Activated CD4-positive, alpha-beta T cell treated with anti-CD3 and anti-CD28 coated beads, Interleukin-2, amount 50 U/mL, for 1 hour (primary cell): ENCODE measurements around the gene CIART.
"Not testable (repeated sequence)": the region's sequence is repeated elsewhere in the genome, so short reads cannot be mapped to it uniquely, and the experiment has no call there.

ENCODE experiments used
- DNase-seq: peaks from one replicate; pipeline ENCODE4 v3.0.0-alpha.2; 2020

The CIART gene

GRCh38 chr1:150262388-150263320 is 19.7 kb upstream of the CIART start:
- no peak for DNase-seq

- no peak for DNase-seq
Measured at GRCh38 chr1:150263549-150263948, 18.8 kb upstream of the CIART start.

GRCh38 chr1:150267896-150268295 is 14.5 kb upstream of the CIART start:
- no peak for DNase-seq

DNA sequence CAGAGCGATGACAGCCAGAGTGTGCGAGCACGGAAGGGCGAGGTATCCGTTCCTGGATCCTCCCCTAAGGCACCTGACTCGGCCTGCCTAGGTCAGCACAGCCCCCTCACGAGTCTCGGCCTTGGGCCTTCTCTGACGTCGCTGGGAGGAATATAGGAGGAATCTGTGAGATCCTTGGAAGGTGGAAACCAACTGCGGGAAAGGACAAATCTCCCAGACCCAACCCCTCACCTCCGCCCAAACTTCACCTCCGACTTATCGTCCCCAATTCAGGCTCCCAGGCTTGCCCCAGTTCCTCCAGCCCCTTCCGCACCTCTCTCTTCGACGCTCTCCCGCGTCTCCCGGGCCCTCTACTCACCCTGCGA is 14.0 kb upstream of the CIART start:
- peak; percentile 45 for DNase-seq

DNA sequence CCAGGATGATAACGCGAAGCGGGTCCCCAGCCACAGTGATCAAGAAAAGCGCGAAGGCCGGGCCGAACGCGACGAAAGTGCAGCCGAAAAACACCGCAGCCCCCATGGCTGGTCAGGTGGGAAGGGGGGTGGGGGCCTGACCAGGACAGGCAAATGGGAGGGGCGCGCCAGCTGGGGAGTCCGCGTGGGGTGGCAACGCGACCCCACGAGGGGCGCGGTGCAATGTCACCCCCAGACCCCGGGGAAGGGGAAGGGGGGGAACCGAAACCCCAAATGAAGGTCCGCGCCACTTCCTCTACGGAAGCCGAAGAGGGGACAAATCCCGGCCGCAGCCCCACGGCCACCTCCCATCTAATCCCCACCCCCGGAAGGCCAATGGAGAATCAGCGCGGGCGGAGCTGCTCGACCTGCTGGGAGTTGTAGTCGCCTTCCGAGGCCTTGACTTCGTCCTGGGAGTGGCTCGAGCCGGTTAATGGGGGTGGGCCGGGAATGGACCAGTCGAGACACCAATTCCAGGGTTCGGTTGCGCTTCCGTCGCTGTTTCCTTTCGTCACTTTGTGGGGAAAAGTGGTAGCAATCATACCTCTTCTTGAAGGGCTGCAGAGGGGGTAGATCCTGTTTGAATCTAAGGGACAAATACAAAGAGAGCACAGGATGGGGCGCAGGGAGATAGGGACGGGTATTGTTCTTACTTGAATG is 13.5 kb upstream of the CIART start, which contains the start of gene APH1A:
APH1A (minus strand) TSS at position 312 of the 699 bp plus-strand sequence; CDS start at position 106, 206 bp downstream.
- DNase-seq: peak; percentile 89

DNA sequence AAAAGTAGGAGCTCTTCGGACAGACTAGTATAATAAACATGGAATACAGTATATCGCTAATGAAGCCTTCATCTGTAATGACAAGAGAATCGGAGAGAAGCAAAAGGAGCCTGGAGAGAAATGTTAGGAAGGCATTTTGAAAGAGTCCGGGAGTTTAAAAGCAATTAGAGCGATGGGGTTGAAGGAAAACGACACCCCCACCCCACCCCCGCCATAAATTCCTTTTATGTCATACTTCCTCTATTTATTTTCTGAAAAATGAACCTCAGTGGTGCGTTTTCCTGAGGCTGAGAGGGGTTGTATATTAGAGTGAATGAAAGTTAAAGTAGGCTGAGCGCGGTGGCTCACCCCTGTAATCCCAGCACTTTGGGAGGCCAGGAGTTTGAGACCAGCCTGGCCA is 12.9 kb upstream of the CIART start:
- DNase-seq: no peak

DNA sequence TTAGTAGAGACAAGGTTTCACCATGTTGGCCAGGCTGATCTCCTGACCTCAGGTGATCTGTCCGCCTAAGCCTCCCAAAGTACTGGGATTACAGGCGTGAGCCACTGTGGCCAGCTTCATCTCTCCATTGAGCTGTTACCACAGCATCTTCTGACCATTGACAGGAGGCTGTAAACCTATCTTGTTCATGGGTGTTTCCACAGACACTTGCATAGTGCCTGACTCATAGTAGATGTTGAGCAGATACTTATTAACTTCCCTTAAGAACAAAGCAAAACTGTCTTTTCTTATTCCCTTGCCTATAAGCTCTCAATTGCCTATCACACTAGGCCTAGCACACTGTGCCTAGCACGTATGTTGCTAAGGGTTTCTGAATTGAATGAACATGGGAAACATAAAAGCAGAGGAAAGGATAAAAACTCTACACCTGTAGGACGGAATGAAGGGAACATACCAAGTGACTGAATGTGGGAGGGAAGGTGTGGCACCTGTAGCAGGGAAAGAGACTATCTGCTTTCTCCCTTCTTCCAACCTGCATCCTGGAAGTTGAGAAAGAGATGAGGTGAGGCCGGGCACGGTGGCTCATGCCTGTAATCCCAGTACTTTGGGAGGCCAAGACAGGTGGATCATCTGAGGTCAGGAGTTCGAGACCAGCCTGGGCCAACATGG is 10.9 kb upstream of the CIART start:
- DNase-seq: no peak

DNA sequence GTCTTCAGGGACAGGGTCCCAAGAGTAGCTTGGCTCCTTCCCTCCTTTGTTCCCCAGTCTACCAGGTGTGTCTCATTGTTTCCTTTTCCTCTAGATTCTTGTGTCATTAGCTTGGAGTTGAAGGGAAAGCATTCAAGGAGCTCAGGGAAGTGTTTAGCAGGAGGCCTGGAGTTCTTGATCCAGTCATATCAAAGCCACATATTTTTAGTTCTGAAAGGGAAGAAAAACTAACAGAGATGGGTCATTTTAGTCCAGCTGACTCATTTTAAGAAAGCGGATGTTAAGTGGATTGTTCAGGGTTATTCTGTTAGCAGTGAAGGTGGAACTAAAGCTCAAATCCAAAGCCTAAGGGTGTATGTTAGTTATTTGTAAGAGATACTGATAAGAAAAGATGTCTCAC is 9.0 kb upstream of the CIART start:
- no peak for DNase-seq

- no peak for DNase-seq
Measured at GRCh38 chr1:150280138-150280707, 2.1 kb upstream of the CIART start.

DNA sequence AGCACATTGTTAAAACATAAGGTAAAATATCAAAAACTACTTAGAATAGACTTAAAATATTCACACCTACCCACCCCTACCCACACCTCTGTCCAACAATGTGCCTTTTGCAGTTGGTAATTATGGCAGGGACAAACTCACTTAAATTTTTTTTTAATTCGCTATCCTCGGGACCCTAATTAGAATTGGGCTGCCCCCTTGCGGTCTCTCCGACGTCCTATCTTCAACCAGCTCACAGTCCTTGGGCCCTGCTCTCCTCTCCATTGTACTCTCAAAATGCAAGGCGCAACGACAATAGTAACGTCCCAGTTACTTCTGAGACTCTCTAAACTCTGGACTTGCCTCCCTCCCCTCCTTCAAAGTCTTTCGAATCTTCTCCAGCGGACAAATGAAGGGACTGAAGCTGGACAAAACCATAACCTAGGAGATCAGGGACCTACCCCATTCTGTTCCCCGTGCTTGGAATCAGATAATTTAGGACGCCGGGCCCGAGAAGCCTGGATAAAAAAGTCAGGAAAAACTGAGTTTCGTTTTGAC is 1.1 kb upstream of the CIART start:
- DNase-seq: peak; percentile 56

- no peak for DNase-seq
Measured at GRCh38 chr1:150282558-150282958, 204 bp downstream of the CIART start.

DNA sequence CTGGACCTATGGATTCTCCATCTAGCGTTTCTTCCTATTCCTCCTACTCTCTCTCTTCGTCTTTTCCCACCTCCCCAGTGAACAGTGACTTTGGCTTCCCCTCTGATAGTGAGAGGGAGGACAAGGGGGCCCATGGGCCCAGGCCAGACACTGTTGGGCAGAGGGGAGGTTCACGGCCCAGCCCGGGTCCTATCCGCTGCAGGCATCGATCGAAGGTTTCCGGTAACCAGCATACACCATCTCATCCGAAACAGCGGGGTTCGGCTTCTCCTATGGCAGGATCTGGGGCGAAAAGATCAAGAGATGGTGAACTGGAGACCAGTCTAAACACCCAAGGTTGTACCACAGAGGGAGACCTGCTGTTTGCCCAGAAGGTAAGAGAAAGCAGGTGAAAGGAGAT is 906 bp downstream of the CIART start:
- DNase-seq: no peak

DNA sequence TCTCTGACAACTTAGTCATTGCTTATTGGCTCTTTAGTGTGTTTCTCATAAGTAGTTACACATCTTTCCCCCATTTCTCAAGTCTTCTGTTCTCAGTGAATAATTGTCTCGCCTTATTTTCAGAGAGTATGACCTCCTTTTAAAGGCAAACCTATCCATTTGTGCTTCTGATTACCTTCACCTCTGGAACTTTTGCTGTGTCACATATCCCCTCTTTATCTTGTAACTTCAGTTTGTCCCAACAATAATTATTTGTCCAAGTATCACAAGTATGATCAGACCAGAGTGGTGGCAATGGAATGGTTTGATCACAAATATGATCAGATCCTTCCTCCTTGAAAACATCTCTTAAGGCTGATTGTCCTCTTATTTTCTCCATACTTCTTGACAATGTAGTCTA is 6.0 kb downstream of the CIART start:
- no peak for DNase-seq

DNA sequence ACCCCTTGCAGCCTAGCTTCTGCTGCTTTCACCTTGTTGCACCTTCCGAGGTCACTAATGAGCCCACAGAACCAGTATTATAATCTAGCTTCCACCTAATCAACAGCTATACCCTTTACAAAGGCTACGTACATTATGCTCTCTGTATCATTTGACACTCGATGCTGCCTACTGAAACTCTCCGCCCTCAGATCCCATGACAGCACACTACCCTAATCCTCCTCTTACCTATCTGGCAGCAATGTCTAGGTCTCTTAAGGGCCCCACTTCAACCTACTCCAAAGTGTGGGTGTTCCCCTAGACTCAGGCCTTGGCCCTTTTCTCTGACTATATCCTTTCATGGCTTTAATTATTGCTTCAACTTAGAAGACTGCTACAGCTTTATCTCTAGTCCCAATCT is 6.5 kb downstream of the CIART start:
- no peak for DNase-seq

DNA sequence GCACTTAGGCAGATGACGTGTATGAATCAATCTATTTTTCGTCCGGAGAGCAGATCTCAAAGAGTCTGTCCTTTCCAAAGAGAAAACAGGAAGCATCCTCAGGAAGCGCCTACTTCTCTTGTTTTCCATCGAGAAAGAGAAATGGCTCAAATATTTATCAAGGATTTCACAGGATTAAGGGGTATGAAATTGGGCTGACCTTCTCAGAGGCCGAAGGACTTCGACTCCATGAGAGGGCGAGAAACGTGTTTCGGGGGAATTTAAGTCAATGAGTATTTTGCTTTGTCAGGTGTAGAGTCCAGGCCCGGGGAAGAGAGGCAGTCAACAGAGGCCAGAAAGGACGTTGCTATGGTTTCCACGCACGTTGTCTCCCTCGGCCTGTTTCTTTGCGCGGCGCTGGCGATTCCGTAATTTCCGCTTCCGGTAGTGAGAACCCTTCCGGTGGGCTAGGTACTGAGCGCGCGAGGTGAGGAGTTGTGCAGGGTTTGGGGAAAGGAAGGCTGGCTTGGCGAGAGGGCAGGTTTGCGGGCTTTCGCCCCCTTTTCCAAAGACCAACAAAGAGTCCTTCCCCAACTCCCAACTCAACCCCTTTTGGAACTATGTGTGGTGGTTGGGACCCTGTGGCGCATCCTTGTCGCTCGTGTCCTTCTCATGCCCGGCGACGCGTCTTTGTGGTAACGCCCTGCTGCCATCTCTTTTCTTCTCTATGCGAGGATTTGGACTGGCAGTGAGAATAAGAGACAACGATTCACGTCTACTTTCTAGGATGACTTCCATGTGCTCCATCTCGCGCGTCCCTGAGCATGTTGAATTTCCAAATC is 11.3 kb downstream of the CIART start, which contains the start of gene MRPS21:
MRPS21 (plus strand) TSS at position 429 of the 821 bp plus-strand sequence. CDS start 506 bp downstream, outside the sequence.
- DNase-seq: peak; percentile 81

GRCh38 chr1:150295476-150295875 is 13.1 kb downstream of the CIART start:
- DNase-seq: no peak

- no peak for DNase-seq
Measured at GRCh38 chr1:150299716-150300115, 17.4 kb downstream of the CIART start.

DNA sequence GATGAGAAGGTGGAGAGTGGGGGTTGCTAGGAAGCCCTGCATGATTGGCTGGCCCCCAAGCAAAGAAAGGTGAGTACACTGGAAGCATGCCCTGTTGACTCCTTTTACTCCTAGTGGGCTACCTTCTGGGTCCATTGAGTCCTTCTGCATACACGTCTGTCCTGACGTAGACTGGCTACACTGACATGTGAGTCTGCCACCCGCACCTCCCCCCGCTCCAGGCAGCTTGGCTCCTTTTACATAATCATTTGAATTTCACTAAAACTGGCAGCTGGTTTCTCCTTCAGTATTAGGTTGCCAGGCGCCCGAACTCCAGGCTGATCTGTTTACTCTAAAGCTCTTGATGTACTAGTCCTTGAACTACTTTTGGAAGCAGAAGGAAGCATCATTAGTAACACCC is 20.0 kb downstream of the CIART start:
- DNase-seq: no peak

DNA sequence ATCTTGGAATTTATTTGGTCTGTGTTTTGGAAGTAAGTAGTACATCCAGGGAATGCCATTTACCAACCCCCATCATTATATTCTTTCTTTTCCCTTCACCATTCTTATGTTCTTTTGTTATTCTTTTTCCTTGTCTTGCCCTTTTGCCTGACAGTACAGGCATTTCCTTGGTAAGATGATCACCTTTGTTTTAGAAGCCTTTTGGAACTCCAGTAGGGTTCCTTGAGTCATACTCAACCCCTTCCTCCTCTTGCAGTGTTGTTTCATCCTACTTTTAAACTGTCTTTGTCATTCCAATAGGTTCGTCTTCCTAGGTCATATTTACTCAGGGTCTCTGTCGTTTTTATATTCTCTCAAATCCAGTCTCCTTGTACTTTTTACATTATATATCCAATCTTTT is 20.5 kb downstream of the CIART start:
- no peak for DNase-seq

DNA sequence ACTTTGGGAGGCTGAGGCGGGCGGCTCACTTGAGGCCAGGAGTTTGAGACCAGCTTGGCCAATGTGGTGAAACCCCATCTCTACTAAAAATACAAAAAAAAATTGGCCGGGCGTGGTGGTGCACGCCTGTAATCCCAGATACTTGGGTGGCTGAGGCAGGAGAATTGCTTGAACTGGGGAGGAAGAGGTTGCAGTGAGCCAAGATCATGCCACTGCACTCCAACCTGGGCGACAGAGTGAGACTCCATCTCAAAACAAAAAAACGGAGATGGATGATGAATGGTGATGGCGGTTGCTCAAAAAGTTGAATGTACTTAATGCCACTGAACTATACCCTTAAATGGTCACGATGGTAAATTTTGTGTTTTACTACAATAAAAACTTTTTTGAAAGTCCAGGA is 26.2 kb downstream of the CIART start:
- not testable (repeated sequence) for DNase-seq

- DNase-seq: no peak
Measured at GRCh38 chr1:150309758-150310508, 27.6 kb downstream of the CIART start.
